GM19463 (cell line): ENCODE results near the gene IBTK.
"Not testable (repeated sequence)": the region's sequence is repeated elsewhere in the genome, so short reads cannot be mapped to it uniquely, and the experiment has no call there.

Experiments used
- ATAC-seq: cut with Tn5 transposase; IDR thresholded peaks from one replicate; pipeline ENCODE4 v1.9.1; 2021; ENCODE audit warnings: mild to moderate bottlenecking, moderate library complexity; ENCODE audit not compliant: unreplicated experiment

The IBTK gene

DNA sequence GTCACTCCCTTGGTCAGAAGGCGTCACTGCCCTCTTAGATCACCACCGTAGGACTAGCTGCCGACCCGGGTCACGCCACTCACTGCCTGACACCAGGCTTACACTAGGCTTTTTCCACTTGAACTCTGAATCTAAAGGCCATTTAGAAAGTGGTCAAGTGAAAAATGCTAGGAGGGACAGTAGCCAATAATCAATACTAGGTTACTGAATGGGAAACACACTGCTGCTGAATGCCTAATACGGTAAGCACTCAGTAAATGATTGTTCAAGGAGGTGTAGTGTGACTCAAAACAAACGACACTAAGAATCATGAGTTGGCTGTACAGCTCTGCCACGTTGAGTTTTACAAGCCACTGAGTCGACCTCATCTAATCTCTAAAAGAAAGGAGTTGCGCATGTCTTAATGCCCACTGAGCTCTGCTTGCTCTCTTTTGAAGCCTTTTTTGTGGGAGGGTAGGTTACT lies 760 bp upstream of the IBTK start:
- ATAC-seq: peak; percentile 22

DNA sequence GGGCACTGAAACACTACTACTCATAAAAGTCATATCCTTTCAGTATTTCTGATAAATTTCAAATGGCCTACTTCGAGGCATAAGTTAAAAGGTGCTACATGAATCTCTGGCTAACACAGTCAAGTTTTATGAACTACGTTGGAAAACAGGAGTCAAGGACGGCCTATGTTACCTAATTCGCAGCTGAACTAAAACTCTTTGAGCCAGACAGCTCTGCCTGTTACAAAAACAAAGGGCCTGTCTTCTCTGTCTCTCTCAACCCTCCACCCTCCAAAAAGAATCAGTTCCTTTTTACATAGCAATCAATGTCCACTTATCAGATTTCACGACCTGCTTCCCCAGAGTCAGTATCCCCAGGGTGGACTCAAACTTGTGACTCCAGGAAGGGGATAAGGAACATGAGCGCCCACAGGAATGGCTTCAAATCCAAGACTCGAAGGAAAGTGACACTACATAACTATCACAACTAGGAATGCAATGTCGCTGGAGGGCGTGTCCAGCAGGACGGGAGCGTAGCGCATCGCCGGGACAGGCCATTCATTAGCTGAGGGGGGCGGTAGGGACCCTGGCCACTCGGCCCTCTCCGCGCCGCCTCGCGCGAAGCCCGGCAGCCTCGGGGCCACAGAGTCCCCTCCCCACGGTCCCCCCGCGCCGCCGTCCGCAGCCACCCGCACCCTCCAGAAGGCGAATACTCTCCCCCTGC lies 591 bp downstream of the IBTK start:
- ATAC-seq: peak; percentile 34

DNA sequence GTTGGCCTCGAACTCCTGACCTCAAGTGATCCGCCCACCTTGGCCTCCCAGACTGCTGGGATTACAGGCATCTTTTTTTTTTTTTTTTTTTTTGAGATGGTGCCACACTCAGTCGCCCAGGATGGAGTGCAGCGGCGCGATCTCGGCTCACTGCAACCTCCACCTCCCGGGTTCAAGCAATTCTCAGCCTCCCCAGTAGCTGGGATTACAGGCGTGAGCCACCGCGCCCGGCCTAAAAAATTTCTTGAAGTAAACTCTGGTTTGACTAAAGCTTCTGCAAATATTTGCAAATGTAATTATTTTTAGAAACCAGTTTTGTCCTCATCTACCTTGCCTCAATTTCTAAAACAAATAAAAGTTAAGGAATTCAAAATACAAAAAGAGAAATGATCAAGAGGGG lies 1.2 kb downstream of the IBTK start:
- ATAC-seq: no peak

DNA sequence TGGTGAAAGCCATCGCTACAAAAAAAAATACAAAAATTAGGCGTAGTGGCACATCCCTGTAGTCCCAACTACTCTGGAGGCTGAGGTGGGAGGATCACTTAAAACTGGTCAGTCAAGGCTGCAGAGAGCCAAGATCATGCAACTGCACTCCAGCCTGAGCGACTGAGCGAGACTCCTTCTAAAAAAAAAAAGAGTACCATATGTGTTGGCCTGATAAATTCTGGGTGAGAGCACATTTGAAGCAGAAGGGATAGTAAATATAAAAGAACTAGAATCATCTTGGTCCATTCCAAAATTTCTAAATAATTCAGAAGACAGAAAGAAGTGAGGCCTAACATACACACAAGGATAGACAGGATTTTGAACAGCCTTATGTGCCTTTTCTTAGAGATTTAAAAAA lies 2.2 kb downstream of the IBTK start:
- ATAC-seq: no peak

DNA sequence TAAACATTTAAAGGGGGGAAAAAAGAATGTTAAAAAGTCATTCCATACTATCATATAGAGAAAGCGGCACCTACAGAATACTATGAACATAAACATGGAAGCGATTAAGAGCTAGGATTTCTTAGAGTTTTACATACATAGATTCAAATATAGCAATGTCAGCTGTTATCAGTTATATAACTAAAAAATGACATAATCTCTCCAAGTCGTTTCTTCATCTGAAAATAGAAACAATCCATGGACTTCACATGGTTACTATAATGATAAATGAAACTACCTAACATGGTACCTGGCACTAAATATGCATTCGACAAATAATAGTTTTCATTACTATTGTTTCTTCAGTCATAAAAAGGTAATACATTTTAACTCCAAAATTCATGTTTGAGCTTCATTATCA lies 3.7 kb downstream of the IBTK start:
- ATAC-seq: no peak

DNA sequence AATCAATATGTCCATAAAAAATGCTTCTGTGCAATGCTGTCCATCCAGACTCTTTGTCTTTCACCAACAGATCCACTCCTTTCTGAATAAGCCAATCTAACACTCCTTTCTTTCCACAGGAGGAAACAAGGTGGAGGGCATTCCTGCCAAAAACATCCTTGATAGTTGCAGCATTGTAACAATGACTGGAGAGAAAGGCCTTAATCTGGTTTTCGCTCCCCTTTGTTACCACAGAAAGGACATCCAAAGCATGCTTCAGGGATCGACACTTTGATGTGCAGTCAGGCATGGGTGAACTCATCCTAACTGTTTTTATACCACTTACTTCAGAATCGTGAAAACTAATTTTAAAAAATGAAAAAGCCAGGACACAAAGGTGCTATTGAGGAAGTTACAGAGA lies 7.4 kb downstream of the IBTK start:
- ATAC-seq: no peak

DNA sequence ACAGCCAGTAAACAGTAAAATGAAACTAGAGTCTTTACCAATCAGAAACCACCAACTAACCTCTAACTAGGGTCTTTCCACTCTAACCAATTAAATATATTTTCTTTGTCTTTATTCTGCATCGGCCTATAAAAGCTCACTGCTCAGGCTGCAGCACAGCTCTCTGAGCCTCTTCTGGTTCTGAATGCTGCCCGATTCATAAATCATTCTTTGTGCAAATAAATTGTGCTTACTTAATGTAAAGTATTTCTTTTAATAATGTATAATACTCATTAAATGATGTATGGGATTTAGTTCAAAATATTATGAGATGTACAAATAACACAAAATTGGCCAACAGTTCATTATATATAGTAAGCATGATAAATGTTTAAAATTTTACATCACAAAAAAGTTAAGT lies 7.9 kb downstream of the IBTK start:
- no peak for ATAC-seq

DNA sequence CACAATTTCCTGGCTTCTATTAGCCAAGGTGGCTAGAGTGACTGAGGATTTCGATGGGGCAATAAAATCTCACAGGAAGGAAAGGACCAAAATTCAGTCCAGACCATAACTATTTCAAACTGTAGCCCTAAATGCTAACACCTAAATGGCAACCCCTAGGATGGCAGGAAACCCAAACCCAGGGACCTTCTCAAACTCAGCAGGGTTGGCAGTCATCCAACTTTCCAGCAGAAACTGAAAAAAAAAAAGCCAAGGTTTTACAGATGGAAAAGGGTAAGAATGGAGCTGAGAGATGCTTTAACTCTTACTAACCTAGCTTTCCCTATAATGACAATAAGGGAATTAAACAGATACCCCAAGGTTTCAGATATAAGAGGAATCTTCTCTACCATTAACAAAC lies 10.5 kb downstream of the IBTK start:
- no peak for ATAC-seq

DNA sequence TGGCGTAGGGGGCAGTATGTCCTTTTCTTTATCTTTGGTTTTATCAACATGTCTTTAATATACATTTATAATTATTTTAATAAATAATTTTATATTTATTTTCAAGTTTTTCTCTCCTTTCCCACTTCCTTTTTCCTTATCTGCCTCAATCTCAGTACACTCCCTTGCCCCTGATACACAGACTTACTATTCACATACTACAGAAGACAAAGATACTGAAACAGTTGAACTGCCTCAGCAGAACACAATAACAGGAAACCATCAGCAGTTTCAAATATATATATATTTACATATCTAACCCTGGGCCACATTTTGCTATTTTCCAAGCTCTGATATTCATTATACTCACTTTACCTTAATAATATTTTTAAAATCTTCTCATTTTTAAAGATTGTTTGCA lies 19.8 kb downstream of the IBTK start:
- peak; percentile 85 for ATAC-seq

DNA sequence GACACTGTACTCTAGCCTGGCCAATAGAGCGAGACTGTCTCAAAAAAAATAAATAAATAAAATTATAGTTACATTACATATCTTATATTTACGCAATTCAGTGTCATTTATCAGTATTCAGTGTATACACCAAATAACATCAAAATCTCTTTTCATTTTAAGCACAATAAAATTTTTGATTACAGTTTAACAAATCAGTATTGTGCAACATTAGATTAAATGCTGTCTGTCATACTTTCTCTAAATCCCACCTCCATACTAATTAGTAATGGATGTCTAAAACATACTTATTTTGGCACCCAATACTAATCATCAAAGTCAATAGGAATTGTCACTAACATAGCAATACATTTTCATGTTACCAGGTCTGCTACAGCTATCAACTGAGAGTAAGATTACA lies 27.4 kb downstream of the IBTK start:
- ATAC-seq: no peak

DNA sequence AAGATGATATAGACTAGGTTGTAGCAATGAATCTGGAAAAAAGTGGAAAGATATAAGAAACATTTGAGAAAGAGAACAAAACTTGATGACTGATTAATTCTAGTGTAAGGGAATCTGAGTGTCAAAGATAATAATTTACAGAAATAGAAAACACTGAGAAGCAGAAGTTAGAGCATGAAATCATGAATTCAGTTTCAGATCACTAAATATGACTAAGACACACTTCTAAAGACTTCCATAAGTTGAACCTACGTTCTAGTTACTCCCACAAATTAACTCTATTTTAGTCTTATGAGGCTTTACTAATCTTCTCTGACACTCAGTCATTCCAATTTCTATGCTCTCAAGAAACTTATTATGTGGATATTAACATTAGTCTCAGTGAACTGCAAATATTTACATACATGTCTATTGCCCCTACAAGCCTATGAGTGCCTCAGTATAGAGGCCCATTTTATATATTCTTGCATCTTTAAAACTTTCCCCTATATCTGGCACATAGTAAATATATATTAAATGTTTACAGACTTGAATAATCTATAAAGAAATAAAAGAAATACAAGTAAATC lies 30.4 kb downstream of the IBTK start:
- ATAC-seq: peak; percentile 93

DNA sequence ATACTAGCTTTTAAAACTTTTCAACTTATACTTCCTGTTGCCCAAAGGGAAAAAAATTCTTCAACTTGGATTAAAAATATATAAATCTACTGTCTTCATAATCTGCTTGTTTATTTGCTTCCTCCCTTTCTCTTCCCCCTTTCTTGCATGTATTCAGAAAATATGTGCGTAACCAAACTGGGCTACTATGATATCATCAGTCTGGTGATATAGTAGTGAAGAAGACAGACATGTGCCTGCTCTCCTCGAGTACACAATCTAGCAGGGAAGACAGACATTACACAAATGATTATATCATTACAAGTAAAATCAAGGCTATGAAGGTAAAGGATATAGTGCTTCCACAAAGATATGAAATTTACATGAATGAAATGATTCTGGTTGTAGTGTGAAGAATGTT lies 31.0 kb downstream of the IBTK start:
- peak; percentile 22 for ATAC-seq

DNA sequence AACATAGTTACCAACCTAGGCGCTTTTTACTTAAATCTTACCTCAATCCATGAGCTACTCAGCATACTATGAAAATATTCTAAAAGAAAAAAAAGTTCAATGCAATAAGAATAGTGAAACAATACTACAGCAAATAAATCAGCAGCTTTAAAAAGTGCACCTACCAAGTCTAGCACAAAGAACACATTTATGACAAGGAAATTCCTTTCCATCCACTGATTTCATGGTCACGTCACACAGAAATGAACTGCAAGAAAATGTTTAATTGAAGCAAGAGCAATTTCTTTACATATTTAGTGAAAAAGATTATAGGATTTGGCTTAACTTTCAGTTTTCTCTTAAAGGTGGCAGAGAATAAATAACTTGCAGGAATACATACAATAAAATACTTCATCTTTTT lies 36.2 kb downstream of the IBTK start:
- ATAC-seq: no peak

DNA sequence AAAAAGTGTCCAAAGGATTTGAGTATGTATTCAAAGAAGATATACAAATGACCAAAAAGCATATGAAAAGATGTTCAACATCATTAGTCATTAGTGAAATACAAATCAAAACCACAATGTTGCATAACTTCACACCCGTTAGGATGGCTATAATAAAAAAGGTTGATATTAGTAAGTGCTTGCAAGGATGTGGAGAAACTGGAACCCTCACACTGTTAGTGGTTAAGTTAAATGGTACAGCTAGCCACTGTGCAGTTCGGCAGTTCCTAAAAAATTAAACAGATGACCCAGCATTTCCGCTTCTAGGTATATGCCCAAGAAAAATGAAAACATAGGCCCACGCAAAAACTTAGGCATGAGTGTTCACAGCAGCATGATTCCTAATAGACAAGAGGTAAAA lies 38.6 kb downstream of the IBTK start:
- no peak for ATAC-seq

DNA sequence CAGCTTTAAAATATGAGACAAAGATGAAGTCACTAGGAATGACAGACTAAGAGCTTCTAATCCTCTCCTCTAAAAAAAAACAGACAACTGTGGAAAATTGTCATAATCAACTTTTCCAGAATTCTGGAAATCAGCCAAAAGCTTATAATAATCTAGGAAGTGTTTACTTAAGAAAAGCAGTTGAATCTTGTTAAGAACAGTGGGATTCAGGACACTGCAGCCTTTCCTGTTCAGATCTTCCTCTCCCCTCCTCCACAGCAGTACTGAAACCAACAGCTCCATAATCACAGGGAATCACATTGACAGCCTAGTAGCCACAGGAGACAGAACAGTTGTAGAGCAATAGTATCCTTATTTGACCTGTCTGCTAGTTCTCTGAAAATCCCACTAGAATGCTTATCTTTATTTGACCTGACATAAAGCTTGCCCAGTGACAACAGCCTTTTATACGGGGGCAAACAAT lies 41.6 kb downstream of the IBTK start:
- ATAC-seq: no peak

DNA sequence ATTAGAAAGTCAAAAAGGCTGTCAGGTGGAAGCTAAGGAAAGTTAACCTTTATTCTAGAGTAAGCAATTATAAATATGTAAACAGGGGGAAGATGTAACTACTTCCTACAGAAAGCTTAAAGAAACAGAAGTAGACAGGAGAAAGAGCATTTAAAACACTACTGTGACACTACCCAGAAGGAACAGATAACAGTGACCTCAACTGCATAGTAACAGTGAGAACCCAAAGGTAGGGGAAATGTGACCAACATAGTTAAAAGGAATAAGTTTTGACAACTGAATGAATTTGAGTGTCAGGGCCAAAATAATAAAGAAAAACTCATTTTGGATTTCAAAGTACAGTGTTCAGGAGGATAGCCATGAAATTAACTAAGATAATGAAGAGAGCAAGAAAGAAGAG lies 43.5 kb downstream of the IBTK start:
- no peak for ATAC-seq

DNA sequence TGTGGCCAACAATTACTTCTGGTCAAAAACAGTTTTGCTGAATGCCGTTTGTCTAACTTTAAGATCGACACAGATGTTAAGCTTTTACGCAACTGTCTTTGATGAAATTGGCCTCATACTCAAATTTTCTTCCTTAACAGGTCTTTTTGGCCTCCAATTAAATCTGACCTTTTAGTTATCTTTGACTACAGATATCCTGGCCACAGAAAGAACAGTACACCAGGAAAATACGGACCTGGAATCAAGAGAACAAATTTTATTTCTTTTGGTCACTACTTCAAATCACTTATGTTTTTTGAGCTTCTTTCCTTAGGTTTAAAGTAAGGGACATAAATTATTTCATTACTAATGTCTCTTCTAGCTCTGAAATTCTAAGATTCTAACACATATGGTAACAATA lies 49.8 kb downstream of the IBTK start:
- no peak for ATAC-seq

DNA sequence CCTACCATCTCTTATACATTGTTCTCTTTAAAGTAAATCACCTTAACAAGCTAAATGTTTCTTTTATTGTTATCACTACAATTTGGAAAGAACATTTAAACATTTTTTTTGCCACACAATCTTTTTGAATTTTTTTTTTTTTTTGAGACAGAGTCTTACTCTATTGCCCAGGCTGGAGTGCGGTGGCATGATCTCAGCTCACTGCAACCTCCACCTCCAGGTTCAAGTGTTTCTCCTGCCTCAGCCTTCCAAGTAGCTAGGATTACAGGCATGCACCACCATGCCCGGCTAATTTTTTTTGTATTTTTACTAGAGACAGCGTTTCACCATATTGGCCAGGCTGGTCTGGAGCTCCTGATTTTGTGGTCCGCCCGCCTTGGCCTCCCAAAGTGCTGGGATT lies 50.3 kb downstream of the IBTK start:
- ATAC-seq: not testable (repeated sequence)

DNA sequence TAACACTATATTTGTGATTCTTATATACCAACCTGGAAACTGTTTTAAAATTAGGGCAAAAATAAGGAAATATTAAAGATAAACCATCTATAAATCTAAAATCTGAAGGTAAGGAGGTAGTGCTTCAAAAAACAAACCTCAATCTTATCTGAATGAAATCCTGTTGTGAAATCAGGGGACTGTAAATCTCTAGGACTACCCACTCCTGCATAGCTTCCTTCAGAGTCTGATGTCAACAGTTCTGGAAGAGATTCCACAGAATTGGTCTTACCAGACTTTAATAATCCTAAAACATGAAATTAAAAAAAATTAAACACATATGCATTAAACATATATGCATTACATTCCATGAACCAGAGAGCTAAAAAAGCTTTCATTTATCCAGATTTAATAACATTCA lies 51.4 kb downstream of the IBTK start:
- no peak for ATAC-seq

DNA sequence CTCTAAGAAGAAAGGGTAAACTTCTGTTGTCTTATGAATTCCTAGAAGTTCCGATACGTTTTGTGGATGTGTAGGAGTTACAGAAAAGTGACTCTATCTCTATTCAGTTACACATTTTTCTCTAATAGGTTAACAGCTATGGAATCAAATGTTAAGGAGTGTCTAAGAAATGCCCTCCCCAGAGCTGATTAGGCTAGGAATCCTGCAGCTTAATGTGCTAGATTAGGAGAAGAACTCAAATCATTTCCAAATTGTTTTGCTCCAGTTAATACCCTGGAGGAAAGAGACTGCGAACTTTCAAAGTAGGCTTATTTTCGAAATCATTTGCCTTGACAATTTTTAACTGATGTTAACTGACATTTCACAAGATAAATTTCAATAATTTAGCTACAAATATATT lies 51.9 kb downstream of the IBTK start:
- ATAC-seq: no peak

DNA sequence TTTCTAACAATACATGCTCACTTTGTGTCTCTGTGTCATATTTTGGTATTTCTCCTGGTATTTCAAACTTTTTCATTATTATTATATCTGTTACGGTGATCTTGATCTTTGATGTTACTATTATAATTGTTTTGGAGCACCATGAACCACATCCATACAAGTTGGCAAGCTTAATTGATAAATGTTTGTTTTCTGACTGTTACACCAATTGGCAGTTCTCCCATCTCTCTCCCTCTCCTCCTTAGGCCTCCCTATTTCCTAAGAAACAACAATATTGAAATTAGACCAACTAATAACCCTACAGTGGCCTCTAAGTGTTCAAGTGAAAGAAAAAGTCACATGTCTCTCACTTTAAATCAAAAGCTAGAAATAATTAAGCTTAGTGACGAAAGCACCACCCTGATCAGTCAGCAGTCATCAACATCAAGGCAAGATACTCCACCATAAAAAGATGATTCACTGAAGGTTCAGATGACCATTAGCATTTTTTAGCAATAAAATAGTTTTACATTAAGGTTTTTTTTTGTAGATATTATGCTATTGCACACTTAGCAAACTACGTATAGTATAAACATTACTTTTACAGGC lies 61.5 kb downstream of the IBTK start:
- no peak for ATAC-seq

DNA sequence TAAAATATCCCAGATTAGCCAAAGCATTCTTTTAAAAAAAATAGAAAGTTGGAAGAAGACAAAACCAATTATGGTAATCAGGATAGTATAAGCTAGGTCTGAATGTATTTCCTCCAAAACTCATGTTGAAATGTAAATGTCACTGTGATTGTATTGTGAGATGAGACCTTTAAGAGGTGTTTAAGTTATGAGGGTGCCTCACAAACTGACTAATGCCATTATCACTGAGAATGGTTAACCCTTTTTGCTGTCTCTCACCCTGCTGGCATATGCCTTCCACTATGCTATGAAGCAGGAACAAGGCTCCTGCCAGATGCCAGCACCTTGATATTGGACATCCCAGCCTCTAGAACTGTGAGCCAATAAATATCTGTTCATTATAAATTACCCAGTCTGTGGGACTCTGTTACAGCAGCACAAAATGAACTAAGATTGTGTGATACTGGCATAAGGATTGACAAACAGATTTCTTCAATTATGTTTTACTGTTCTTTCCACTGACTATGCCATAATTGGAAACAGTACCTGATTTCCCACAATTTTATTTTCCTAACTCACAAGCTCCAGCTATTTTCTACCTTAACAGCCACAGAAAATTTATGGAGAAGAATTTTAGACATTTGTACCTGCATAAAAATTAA lies 63.8 kb downstream of the IBTK start:
- no peak for ATAC-seq
